K562 (cell line): Measurements from ENCODE around the gene ZMIZ1. TPM values are rescaled to one million over a fixed set of nuclear protein-coding genes. Genes with fewer than 3 reads are reported as not detected.
"Not testable (repeated sequence)": the region's sequence is repeated elsewhere in the genome, so short reads cannot be mapped to it uniquely, and the experiment has no call there.

Experiments
- ATAC-seq: fragments of 200-7000 bp; cut with Tn5 transposase; 3 replicates; pipeline ENCODE4 v1.9.1; 2020; ENCODE audit warnings: moderate library complexity
- BruUV-seq: library from RNA; stranded (reverse); fragments of 400-500 nt; replicated peaks from 2 replicates; lab custom pipeline; 2021; lab: Mats Ljungman, UMichigan
- CTCF ChIA-PET: fragments of 300-600 bp; formaldehyde crosslinking; extraction: SDS; loops from one replicate; lab custom pipeline; 2021; ENCODE audit warnings: low intra/inter-chr PET ratio; lab: Yijun Ruan, JAX
- POLR2A ChIA-PET: fragments of 300-600, 350-650 bp; sonication (Branson Sonifier 250); formaldehyde crosslinking; extraction: SDS; loops from one replicate; lab custom pipeline; 2021; ENCODE audit warnings: antibody characterized with exemption, inconsistent platforms; lab: Yijun Ruan, JAX
- DNase-seq, 4 experiments: peaks; one replicate each; pipeline versions ENCODE4 v3.0.0 to v3.0.0-alpha.2; 2011 to 2018; ENCODE audit warnings: low spot score in 3 of 4, mixed read lengths in 3 of 4; ENCODE audit errors: extremely low read depth in 1 of 4
- FAIRE-seq: peaks from 2 replicates; lab custom pipeline; 2011; peaks lifted over from hg19 to GRCh38; lab: Jason Lieb, UNC
- H2AFZ ChIP-seq: 2 replicates; pipeline ENCODE4 v1.6.0; 2011; ENCODE audit warnings: low read depth, low read length, control low read depth, inconsistent platforms
- H3K27ac ChIP-seq: fragments of 200-600 bp; 3 replicates; pipeline ENCODE4 v1.8.0; 2011; ENCODE audit warnings: low read depth, mild to moderate bottlenecking, control low read depth, inconsistent platforms, low read length, moderate library complexity, mixed read lengths; ENCODE audit errors: extremely low read depth
- H3K27me3 ChIP-seq, 2 experiments: fragments of 300-600 bp in 1 of 2; 2 replicates in 1 of 2; 3 replicates in 1 of 2; pipeline versions ENCODE4 v1.6.0 to v1.8.0; 2011; ENCODE audit warnings: inconsistent platforms in 2 of 2, low read length in 2 of 2, mild to moderate bottlenecking in 1 of 2, mixed read lengths in 1 of 2, moderate library complexity in 1 of 2; ENCODE audit not compliant: control insufficient read depth in 2 of 2, insufficient read depth in 2 of 2
- H3K36me3 ChIP-seq: fragments of 300-600 bp; 3 replicates; pipeline ENCODE4 v1.8.0; 2011; ENCODE audit warnings: mild to moderate bottlenecking, low read length, inconsistent platforms; ENCODE audit not compliant: control insufficient read depth, insufficient read depth
- H3K4me1 ChIP-seq, 2 experiments: fragments of 200-600 bp in 1 of 2; replicated peaks in 1 of 2; 2 replicates in 1 of 2; 3 replicates in 1 of 2; pipeline versions ENCODE4 v1.5.1 to v1.8.0; 2011; ENCODE audit warnings: inconsistent platforms in 2 of 2, low read length in 2 of 2, mild to moderate bottlenecking in 1 of 2, mixed read lengths in 1 of 2, moderate library complexity in 1 of 2; ENCODE audit not compliant: control insufficient read depth in 2 of 2, insufficient read depth in 2 of 2
- H3K4me2 ChIP-seq: 2 replicates; pipeline ENCODE4 v1.6.1; 2011; ENCODE audit warnings: low read length, control low read depth, inconsistent platforms, mixed read lengths; ENCODE audit not compliant: insufficient read depth
- H3K4me3 ChIP-seq: fragments of 200-600 bp; sonication (generic), shearing (Covaris generic); 2 replicates; pipeline ENCODE4 v1.5.1; 2016; ENCODE audit warnings: control low read depth, inconsistent platforms
- H3K79me2 ChIP-seq: fragments of 200-600 bp; 3 replicates; pipeline ENCODE4 v1.8.0; 2011; ENCODE audit warnings: low read length, inconsistent platforms; ENCODE audit not compliant: control insufficient read depth, insufficient read depth
- H3K9ac ChIP-seq, 2 experiments: 2 replicates each; pipeline versions ENCODE4 v1.6.0 to v1.6.1; 2011; ENCODE audit warnings: low read depth in 2 of 2, low read length in 2 of 2, control low read depth in 1 of 2, inconsistent platforms in 1 of 2, mild to moderate bottlenecking in 1 of 2, mixed read lengths in 1 of 2; ENCODE audit not compliant: insufficient read depth in 1 of 2
- H3K9me1 ChIP-seq: one replicate; pipeline ENCODE4 v1.6.0; 2011; ENCODE audit warnings: inconsistent platforms, mild to moderate bottlenecking, low read length, moderate library complexity; ENCODE audit not compliant: control insufficient read depth, insufficient read depth
- H3K9me3 ChIP-seq: replicated peaks from 2 replicates; pipeline ENCODE4 v1.5.1; 2011; ENCODE audit warnings: low read depth, low read length, inconsistent platforms; ENCODE audit not compliant: control insufficient read depth, insufficient read depth
- H4K20me1 ChIP-seq: replicated peaks from 2 replicates; pipeline ENCODE4 v1.6.1; 2011; ENCODE audit warnings: low read length, inconsistent platforms, mixed read lengths; ENCODE audit not compliant: control insufficient read depth, insufficient read depth
- WGBS: fragments of 100-300 bp; shearing (Covaris generic); methylation state at CpG from one replicate; pipeline ENCODE4 v1.1.6; 2016; ENCODE audit warnings: low coverage, mixed read lengths; ENCODE audit not compliant: insufficient coverage; ENCODE audit errors: missing lambda C conversion rate; 5-methylcytosine and 5-hydroxymethylcytosine counted together
- in situ Hi-C: fragments of 300-500 bp; cut with MboI; formaldehyde crosslinking; loops from 4 replicates; pipeline ENCODE4 v1.15.0; 2018; ENCODE audit warnings: inconsistent platforms, mixed read lengths
- intact Hi-C: fragments of 100-400 bp; cut with micrococcal nuclease; formaldehyde crosslinking; loops from 2 replicates; pipeline ENCODE4 v1.14.2; 2022
- polyA plus RNA-seq, 8 experiments: library from polyadenylated mRNA; depleted of rRNA in 4 of 8; stranded (reverse) in 5 of 8; unstranded in 3 of 8; fragments of >200 nt; fragmentation: Nextera tagmentation in 2 of 8; fragmentation: Illumina TruSeq in 1 of 8; extraction: Ambion mirVana in 2 of 8; extraction: Trizol in 1 of 8; gene quantifications; 2 replicates each; pipeline versions ENCODE4 v1.2.1 to v1.2.3, GENCODE V29; 2011 to 2014; ENCODE audit warnings: inconsistent platforms in 1 of 8, missing spikeins in 1 of 8
- total RNA-seq, 7 experiments: library from RNA; depleted of rRNA in 6 of 7; stranded (reverse); fragments of >200 nt in 6 of 7; fragmentation: Illumina TruSeq in 2 of 7; extraction: Trizol in 2 of 7; gene quantifications; 2 replicates each; pipeline versions ENCODE4 v1.2.1 to v1.2.3, GENCODE V29; 2011 to 2021; ENCODE audit warnings: low replicate concordance in 1 of 7
- TF ChIP-seq, protein P1 (sequence below): sonication (generic); formaldehyde crosslinking; IDR thresholded peaks from 2 replicates; pipeline ENCODE4 v1.9.0; 2022; ENCODE audit warnings: mild to moderate bottlenecking, missing genetic modification reagents
- TF ChIP-seq, protein P2 (sequence below): fragments of 450-650 bp; formaldehyde crosslinking; IDR thresholded peaks from 2 replicates; pipeline ENCODE4 v1.4.0; 2020; ENCODE audit warnings: mild to moderate bottlenecking, mixed read lengths

The ZMIZ1 gene
- total and polyA plus RNA-seq, 9 of the 15 experiments (the other 6 are each of a cell fraction or from before 2014, with no cell fraction given) = 1.0 to 37.3 (median 4.3) TPM

DNA sequence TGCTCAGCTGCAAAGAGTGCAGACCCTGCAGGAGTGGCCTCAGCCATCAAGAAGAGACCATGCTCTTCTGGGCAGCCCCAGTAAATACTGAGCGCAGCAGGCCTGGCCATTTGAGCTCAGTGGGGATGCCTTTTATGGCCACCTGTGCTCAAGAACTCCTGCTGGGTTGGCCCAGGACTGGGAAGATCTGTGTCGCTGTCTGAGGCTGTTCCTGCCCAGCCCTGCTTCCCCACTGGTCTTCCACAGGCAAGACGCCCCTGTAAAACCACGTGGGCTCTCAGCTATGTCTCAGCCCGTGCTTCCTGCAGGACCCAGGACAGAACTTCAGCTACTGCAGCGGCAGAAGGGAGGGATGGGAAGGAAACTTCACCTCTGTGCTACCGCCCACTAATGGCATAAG is 268.0 kb downstream of the ZMIZ1 start:
- H2AFZ ChIP-seq = no peak overlapping the region
- 12% methylated on average over 6 of the region's 7 CpGs for WGBS
- H3K9me3 ChIP-seq = no peaks in the 10 kb centered on the region
- H3K4me1 ChIP-seq = no peaks in the 10 kb centered on the region
- peaks cover 5% of the 10 kb centered on the region; the same call in 1 of the 2 replicates for H4K20me1 ChIP-seq
- ChIA-PET POLR2A (interaction anchor here (0.6 to 1.4 kb wide), 5 partner anchors 8 to 80 kb away, joined by 3 to 6 read pairs (median 4); no protein-coding TSS in a partner anchor), CTCF (no interaction called here)
- H3K4me3 ChIP-seq = no peak overlapping the region
- peaks cover 0 to 21% of the 10 kb centered on the region in 2 experiments; a peak in 2 of 5 replicates for H3K27me3 ChIP-seq
- no peak for ATAC-seq
- TF ChIP-seq, protein P1, sequence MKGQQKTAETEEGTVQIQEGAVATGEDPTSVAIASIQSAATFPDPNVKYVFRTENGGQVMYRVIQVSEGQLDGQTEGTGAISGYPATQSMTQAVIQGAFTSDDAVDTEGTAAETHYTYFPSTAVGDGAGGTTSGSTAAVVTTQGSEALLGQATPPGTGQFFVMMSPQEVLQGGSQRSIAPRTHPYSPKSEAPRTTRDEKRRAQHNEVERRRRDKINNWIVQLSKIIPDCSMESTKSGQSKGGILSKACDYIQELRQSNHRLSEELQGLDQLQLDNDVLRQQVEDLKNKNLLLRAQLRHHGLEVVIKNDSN (CRISPR knock-in tag) = peak; percentile 43; the same call in 1 of the 2 replicates
- TF ChIP-seq, protein P2, sequence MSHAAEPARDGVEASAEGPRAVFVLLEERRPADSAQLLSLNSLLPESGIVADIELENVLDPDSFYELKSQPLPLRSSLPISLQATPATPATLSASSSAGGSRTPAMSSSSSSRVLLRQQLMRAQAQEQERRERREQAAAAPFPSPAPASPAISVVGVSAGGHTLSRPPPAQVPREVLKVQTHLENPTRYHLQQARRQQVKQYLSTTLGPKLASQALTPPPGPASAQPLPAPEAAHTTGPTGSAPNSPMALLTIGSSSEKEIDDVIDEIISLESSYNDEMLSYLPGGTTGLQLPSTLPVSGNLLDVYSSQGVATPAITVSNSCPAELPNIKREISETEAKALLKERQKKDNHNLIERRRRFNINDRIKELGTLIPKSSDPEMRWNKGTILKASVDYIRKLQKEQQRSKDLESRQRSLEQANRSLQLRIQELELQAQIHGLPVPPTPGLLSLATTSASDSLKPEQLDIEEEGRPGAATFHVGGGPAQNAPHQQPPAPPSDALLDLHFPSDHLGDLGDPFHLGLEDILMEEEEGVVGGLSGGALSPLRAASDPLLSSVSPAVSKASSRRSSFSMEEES (CRISPR knock-in tag) = no peak
- H3K4me2 ChIP-seq = no peak overlapping the region
- no peaks in the 10 kb centered on the region for H3K79me2 ChIP-seq
- no peak for FAIRE-seq
- no peak overlapping the region for H3K27ac ChIP-seq
- H3K9me1 ChIP-seq = no peaks in the 10 kb centered on the region
- in situ Hi-C loops = loop anchor here (5.0 kb wide), 1 partner anchor 49 kb away; no protein-coding TSS in a partner anchor
- H3K9ac ChIP-seq = peak overlapping the region in 1 of 2 experiments; percentile 69; a peak in 1 of 4 replicates
- no TSS peak for BruUV-seq
- DNase-seq = no peak
- intact Hi-C loops = no loop called here
- no peaks in the 10 kb centered on the region for H3K36me3 ChIP-seq

DNA sequence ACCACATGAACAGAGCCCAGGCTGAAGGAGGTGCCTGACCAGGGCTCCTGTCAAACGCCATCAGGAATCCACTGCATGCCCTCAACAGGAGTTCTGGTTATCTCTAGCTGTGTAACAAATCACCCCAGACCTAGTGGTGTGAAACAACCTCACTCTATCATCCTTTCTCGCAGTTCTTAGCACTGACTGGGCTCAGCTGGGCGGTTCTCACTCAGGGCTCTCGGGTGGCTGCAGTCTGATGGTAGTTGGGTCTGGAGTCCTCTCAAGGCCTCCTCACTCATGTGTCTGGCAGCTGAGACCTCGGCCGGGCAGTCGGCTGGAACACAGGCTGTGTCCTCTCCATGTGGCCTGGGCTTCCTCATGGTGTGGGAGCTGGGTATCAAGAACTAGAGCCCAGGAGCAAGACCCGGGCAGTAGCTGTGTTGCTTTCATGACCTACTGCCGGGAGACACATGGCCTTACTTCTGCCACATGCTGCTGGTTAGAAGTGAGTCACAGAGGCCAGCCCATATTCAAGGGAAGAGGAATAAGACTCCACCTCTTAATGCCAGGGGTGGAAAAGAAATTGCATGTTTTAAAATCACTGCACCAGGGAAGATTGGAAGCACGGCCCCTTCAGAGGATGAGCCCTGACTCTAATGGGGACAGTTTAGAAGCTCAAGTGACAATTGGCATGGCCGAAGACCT is 269.2 kb downstream of the ZMIZ1 start:
- H3K79me2 ChIP-seq, H3K27ac ChIP-seq, H4K20me1 ChIP-seq, H3K4me3 ChIP-seq, H3K9me1 ChIP-seq, H3K9ac ChIP-seq, H3K36me3 ChIP-seq, H3K9me3 ChIP-seq, H3K4me1 ChIP-seq, H2AFZ ChIP-seq, intact Hi-C loops, CTCF ChIA-PET, ATAC-seq, BruUV-seq, H3K4me2 ChIP-seq, DNase-seq: not testable (repeated sequence)
- WGBS = 26% methylated on average over 7 of the region's 11 CpGs
- H3K27me3 ChIP-seq = peaks cover 0 to 20% of the 10 kb centered on the region in 2 experiments; a peak in 2 of 5 replicates
- in situ Hi-C loops = loop anchor here (5.0 kb wide), 1 partner anchor 51 kb away; no protein-coding TSS in a partner anchor
- FAIRE-seq = peak; percentile 82
- POLR2A ChIA-PET = interaction anchor here (0.7 to 1.4 kb wide), 3 partner anchors 8 to 12 kb away, joined by 3 to 6 read pairs (median 6); no protein-coding TSS in a partner anchor
